Measurements from ENCODE around the gene ANKRD2.
"Not testable (repeated sequence)": the region's sequence is repeated elsewhere in the genome, so short reads cannot be mapped to it uniquely, and the experiment has no call there.

The ANKRD2 gene

DNA sequence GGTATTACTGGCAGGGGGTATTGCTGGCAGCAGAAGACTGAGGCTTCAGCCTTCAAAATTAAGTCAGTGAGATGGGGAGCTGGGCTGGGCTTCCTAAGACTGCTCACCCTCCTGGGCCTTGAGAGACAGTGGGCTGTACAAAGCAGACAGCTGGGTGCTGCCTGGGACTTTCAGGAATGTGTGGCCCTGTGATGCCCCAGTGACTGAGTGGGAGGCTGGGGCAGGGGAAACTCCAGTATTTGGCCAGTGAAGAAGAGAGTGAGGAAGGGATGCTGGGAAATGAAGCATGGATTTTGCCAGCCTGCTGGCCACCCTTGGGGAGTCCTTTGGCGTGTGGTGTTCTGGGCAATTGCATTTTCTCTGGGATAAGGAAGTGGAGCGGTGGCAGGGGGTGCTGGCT, 442 bp downstream of the ANKRD2 start:
- no peak for DNase-seq (ENCODE audit: low spot score)

DNA sequence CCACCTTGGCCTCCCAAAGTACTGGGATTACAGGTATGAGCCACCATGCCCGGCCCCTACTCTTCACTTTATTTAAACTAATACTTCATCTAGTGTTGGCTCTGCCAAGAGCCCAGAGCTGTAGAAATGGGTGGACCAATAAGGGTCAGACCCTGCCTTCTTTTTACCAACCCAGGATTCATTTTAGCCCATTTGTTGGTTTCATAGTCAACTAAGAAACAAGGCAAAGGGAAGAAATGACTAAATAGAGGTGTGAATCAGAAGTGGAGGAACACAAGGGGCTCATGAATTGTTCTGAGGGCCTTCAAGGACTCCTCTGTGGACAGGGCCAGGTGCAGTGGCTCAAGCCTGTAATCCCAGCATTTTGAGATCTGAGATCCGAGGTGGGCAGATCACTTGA, 1.1 kb downstream of the ANKRD2 start:
- DNase-seq (ENCODE audit: low spot score) = no peak

DNA sequence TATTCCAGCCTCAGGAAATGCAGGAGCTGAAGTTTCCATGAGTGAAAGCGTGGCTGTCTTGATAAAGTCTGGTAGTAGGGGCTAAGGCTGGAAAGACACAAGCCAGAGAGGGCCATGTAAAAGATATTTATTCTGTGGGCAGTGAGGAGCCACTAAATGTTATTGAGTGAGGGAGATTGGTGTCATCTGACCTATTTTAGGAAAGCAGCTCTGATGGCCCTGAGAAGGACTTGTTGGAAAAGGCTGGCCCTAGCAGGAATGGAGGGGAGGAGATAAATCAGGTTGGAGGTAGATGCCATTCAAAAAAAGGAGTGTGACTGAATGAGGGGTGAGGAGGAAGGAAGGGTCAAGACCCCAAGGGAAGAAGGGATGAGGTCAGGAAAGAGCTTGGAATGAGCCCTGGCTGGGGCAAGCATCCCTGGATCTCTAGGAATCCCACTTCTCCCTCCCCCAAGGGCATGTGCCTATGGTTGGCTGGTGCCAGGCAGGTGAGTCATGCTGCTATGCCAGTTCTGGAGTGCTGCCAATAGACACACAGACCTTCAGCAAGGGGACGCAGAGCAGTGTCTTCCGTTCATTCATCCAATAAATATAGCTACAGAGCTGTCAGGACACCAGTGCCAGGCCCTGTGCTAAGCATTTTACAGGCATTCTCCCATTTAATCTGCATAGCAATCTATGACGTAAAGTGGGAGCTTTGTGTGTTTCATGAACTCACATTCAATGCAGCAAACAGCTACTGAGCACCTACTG, 2.0 kb downstream of the ANKRD2 start:
- peak; percentile 88 for DNase-seq (ENCODE audit: low spot score)

DNA sequence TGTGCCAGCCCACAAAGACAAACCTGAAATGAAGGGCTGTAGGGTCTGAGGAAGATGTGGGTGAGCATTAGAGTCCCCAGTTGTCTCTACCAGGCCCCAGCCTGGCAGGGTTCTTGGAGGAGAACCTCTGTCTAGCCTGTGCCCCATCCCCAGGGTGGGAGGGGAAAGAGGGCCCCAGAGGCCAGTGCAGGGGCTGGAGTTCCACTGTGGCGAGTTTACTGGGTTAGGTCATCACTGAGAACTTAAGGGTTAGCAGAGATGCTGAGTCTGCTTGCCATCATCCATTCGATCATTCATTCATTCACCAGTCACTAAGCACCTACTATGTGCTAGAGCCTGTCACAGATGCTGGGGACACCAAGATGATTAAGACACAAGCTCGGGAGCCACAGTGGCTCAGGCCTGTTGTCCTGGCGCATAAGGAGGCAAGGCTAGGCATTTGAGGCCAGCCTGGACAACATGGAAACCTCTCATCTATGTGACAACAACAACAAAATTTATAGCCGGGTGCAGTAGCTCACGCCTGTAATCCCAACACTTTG, 2.6 kb downstream of the ANKRD2 start:
- DNase-seq (ENCODE audit: low spot score) = no peak

DNA sequence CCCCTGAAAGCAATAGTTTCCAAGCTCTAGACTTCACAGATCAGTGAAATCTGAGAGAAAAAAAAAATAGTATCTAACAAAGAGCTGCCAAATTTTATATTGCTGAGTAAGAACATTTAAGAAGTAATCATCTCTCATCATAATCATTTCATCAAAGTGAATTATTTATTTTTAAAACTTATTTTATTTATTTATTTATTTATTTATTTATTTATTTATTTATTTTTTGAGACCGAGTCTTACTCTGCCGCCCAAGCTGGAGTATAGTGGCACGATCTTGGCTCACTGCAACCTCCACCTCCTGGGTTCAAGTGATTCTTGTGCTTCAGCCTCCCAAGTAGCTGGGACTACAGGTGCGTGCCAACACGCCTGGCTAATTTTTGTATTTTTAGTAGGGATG, 3.9 kb downstream of the ANKRD2 start:
- DNase-seq (ENCODE audit: low spot score) = not testable (repeated sequence)

DNA sequence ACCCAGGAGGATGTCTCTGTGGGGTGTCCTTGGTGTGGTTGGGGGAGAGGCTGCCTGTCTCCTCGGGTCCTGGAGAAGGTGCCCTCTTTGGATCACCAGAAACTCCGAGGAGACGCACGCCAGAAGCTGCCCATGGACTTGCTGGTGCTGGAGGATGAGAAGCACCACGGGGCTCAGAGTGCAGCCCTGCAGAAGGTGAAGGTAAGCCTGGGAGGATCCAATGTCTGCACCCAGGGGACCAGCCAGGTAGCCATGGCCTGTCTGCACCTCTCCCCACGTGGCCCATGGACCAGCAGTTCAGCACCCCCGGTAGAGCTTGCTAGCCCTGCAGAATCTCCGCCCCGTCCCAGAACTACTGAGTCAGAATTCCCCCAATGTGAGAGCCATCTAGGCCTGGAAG, 5.1 kb downstream of the ANKRD2 start:
- no peak for DNase-seq (ENCODE audit: low spot score)

DNA sequence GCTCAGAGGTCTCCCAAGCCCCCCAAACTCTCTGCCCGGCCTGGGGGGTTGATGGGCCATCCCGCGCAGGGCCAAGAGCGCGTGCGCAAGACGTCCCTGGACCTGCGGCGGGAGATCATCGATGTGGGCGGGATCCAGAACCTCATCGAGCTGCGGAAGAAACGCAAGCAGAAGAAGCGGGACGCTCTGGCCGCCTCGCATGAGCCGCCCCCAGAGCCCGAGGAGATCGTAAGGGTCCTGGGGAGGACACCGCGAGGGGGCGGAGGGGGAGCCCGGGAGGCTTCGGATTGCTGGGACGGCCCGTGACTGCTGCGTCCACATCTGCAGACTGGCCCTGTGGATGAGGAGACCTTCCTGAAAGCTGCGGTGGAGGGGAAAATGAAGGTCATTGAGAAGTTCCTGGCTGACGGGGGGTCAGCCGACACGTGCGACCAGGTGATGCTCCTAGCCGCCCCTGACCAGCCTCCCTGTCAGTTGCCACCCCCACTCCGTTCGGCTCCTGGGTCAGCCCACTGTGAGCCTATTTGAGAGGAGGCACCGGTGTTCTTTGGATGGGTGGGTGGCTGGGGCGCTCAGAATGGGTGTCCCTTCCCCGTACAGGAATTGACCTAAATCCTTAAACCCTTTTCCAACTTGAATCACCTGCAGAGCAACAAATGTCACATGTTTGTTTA, 5.7 kb downstream of the ANKRD2 start:
- no peak for DNase-seq (ENCODE audit: low spot score)

DNA sequence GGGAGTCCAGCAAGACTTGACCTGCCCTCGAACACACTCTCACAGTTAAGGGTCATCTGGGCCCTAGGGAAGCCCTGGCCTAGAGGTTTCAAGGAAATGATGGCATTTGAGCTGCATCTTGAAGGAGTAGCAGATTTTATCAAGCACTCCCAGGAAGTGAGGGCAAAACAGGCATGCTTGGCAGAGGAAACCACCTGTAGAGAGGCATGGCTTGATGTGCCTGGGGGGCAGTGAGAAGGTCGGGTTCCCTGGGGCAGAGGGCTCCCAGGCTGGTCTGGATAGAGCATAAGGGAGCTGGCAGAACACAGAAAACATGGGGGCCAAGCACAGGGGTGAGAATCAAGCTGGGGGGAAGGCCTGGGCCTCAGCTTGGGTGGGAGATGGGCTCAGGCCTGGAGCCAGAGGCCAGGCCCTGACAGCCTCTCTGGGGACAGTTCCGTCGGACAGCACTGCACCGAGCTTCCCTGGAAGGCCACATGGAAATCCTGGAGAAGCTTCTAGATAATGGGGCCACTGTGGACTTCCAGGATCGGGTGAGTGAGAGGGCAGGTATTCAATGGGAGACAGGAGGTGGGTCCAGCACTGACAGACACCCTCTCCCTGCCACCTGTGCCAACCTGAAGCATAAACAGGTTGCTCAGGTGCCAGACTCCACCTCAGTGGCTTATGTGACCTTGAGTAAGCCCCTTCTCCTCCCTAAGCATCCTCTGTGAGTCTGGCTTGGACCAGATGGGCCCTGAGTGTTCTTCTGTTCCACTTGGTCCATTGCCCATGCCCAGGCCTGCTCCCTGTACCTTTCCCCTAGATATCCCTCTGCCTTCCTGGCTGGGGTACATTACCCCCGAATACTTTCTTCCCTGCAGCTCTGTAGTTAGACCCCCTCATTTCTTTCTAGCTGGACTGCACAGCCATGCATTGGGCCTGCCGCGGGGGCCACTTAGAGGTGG, 8.1 kb downstream of the ANKRD2 start:
- DNase-seq (ENCODE audit: low spot score) = no peak

DNA sequence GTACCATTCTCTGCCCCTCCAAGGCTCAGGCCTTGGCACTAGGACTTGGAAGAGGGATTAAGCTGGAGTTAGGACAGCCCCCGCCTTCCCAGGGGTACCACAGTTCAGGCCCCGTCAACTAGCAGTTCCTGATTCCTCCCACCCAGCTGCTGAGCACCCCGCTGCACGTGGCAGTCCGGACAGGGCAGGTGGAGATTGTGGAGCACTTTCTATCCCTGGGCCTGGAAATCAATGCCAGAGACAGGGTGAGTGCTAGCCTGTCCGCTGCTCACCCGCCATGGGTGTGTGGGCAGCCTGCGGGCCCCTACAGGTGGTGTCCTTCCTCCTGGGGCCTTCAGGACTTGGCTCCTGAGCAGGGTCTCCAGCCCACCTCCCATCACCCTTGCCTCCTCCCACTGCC, 9.6 kb downstream of the ANKRD2 start:
- DNase-seq (ENCODE audit: low spot score) = no peak

DNA sequence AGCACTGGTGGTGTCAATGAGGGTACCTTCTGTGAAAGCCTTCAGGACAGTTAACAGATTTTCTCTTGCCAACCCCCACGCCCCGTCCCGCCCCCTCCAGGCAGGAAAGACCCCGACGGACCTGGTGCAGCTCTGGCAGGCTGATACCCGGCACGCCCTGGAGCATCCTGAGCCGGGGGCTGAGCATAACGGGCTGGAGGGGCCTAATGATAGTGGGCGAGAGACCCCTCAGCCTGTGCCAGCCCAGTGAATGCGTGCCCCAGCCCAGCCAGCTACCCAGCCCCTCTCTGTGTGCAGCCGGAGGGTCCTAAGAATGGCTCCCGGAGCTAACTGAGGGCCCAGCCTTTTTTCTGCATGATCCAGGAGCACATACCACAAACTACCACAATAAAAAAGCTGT, 10.9 kb downstream of the ANKRD2 start:
- DNase-seq (ENCODE audit: low spot score) = no peak

DNA sequence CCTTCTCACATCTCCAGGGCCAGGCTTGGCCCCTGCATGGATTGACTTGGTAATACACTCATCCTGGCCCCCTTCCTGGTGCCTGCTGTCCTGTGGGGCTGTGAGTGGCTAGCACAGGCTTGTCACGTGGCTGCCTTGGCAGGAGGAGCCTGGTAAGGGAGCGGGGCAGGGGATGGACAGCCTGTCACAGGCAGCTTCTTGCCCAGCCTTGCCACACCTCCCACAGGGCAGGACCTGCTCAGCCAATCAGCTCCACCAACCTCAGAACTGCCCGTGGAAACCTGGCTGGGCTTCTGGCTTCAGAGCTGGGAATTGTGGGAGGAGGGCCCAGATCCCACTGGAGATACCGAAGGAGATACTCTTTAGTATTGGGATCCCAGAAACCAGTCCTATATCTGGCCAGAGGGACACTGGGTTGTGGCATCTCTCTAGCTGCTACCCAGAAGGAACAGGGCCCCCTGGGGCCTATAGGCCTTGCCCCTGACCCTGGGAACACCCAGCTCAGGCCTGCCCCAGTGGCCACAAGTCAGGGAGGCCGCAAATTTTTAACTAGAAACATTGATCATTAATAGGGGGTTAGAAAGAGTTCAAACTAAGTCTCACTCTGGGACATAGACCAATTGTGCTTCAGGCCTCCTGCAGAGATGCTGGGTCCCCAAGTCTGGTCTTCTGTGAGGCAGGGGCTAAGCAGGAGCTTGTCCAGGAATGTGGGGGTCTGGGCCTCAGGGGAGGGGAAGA, 11.7 kb downstream of the ANKRD2 start, which contains the start of gene HOGA1:
TSS of gene HOGA1 (plus strand) at position 330 of the 738 bp plus-strand sequence. CDS start at position 645, 315 bp downstream.
- DNase-seq (ENCODE audit: low spot score) = peak; percentile 31

DNA sequence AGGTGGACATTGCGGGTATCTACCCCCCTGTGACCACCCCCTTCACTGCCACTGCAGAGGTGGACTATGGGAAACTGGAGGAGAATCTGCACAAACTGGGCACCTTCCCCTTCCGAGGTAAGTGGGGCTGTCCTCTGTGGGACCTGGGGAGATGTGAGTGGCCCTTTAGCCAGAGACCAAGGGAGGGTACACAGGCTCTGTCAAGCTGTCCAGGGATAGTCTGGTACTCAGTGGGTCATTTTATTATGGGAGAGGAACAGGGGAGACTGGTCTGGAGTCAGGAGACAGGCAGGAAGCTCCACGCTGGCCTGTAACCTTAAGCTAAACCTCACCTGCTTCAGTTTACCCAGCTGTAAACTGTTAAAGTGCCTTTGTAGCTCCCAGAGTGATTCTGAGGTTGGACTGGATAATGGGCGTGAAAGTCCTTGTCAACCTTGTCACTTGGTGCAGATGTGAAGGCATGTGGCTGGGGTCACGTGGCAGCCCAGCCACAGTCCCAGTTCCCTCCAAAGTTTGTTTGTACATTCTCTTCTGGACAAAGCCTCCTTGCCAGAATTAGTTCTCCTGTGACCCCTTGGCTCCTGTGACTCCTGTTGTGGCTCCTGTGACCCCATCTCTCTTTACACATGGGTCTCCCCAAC, 12.3 kb downstream of the ANKRD2 start:
- DNase-seq (ENCODE audit: low spot score) = no peak

DNA sequence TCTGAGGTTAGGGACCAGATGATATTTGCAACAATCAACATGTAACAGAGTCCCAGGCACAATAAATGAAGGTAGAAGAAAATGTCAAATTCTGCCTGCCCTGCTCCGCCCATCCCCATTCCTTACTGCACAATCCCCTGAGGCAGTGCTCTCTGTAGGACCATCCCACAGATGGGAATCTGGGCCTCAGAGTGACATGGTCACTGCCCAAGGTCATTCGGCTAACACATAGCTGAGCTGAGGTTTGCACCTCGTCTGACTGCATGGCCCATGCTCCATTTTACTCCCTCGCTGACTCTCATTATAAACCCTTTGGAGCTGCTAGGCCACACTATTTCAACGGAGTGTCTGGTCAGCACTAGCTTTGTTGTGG, 12.8 kb downstream of the ANKRD2 start:
- DNase-seq (ENCODE audit: low spot score) = no peak

DNA sequence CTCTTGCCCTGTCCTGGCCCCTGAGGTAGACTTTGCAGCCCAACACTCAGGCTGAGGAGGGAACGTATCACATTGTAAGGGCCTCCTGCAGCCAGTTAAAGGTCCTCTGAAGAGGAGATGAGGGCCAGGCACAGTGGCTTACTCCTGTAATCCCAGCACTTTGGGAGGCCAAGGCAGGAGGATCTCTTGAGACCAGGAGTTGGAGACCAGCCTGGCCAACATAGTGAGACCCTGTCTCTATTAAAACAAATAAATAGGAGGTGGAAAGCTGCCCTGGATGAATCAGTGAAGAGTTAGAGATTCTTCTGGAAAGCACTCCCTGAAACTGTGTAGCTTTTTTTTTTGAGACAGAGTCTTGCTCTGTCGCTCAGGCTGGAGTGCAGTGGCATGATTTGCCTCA, 14.6 kb downstream of the ANKRD2 start:
- no peak for DNase-seq (ENCODE audit: low spot score)

DNA sequence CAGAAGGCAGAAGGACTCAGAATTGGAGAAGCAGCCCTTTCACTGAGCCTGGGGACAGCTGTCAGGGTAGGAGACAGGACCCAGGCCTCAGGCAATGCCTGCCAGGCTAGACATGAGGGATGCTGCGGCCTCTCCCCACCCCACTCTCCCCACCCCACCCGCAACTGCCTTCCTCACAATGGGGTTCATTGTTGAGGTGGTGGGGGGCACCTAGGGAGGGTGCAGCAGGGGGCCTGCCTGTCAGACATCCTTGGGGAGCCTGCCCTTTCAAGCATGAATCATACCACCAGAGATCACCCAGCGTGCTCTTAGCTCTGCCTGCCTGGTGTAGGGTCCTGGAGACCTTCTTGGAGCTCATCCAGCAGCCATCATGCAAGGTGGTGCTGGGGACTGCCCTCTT, 16.9 kb downstream of the ANKRD2 start, which contains the start of gene C10orf62:
TSS of gene C10orf62 (plus strand) at position 243 of the 400 bp plus-strand sequence. CDS start 177 bp downstream, outside the sequence.
- no peak for DNase-seq (ENCODE audit: low spot score)

DNA sequence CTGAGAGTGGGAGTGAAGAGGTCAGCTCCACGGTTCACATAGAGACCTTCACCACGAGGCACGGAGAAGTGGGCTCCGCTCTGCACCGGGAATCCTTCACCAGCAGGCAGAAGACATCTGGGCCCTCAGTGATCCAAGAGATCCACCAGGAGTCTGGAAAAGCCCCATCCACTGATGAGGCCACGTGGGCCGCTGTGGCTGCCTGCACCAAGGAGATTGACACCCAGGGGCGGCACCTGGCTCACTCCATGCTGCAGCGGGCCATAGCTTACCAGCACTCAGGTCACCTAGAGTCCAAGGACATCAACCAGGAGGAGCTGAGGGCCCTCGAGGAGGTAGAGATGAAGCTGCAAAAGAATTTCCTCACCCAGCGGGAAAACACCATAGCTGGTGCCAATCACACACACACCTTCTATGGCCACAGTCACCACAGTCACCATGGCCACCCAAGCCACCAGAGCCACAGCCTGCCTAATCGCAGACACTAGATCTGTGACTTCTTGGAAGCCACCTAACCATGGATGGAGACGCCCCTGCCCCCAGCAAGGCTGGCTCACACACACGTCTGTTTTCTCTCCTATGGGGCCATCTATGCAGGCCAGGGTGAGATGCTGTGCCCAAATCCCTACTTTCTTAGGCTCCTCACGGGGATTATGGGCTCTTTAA, 17.6 kb downstream of the ANKRD2 start:
- no peak for DNase-seq (ENCODE audit: low spot score)

DNA sequence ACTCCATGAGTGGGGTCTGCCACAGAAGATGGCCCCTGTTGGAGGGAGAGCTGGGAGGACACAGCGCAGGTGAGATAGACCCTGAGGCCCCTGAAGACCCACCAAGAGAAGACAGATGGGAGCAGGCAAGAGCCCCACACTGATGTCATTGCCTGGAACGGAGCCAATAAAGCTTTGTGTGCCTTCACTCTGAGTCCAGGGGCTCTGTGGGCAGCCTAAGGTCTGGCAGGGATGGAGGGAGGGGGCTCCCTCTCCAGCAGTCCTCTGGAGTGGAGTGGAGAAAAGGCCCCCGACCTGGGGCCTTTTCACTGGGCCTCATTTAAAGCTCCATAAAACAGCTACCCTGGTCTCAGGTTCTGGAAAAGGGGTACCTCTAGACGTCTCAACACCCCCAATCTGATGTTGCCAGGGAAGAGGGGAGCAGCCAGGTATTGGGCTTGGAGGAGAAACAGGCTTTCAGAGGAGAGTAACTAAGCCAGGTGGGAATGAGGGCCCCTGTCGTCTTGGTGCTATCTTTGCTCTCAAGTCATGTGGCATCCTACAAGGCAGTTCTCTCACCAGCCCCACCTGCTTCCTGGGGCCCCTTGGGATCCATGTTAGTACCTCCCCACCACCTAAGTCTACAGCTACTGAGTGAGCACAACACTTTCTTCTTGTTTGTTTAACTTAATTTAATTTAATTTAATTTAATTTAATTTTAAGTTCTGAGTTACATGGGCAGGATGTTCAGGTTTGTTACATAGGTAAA, 18.3 kb downstream of the ANKRD2 start:
- DNase-seq (ENCODE audit: low spot score) = no peak

DNA sequence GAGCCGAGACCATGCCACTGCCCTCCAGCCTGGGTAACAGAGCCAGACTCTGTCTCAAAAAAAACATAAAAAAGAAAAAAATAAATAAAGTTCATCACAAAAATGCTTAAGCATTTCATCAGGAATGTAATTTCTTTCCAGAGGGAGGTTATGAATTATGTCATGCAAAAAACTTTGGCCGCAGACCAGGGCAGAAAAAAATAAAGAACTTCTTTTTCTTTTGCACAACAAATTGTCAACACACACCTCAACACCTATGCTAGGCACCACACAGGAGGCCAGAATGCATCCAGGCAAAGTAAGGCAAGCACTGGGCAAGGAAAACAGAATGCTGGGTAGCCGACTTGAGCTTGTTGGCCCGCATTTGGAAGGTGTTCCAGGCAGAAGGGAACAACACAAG, 20.8 kb downstream of the ANKRD2 start:
- DNase-seq (ENCODE audit: low spot score) = no peak

Data from LoVo (cell line).